Activated naive CD4-positive, alpha-beta T cell treated with Interleukin-2 at 50 U/mL for 16 hours (primary cell): ENCODE data around the gene NUAK1.
"Not testable (repeated sequence)": the region's sequence is repeated elsewhere in the genome, so short reads cannot be mapped to it uniquely, and the experiment has no call there.

Experiments
- DNase-seq: peaks from one replicate; pipeline ENCODE4 v3.0.0-alpha.2; 2020

NUAK1 gene

DNA sequence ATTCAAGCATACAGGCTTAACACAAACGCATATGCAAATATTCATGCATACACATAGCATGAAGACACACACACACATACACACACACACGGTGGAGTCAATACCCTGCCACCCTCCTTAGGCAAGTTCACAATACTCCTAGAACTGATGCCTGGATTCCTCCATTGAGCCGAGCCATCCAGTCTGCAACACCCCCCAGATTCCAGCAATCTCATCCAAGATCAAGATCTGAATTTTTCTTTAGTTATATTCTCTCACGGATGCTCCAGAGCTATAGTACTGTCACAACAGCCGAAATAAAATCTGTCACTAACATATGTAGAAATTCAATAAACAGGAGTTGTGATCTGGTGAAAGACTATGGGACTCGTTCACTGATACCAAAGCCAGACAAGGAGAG lies 110.8 kb downstream of the NUAK1 start:
- DNase-seq: no peak

- no peak for DNase-seq
Observed at GRCh38 chr12:106027286-106027685, 111.5 kb downstream of the NUAK1 start.

DNA sequence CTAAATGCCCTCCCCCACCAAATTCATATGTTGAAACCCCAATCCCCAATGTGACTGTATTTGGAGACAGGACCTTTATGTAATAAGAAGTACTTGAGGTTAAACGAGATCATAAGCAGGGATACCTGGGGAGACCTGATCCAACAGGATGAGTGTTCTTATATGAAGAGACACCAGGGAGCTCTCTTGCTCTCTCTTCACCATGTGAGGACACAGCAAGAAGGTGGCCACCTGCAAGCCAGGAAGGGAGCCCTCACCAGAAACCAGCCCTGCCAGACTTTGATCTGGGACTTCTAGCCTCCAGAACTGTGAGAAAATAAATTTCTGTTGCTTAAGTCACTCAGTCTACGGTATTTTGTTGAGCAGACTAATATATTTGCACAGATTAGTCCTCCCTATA lies 113.6 kb downstream of the NUAK1 start:
- DNase-seq: no peak

DNA sequence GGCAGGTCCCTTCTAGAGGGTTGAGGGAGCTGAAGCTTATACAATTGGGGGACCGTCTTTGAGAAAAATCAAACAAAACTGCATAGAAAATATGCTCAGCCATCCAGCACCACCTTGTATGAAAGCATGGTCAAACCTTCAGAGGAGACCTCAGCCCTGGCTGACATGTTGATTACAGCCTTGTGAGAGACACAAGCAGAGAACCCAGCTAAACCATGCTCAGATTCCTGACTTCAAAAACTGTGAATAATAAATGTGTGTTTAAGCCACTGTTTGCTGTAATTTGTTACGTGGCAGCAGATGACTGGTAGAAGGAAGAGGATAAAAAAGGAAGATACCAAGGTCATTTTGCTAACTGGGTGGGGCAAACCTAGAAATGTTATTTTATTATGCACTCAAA lies 115.7 kb downstream of the NUAK1 start:
- no peak for DNase-seq

- no peak for DNase-seq
Observed at GRCh38 chr12:106022568-106023012, 116.2 kb downstream of the NUAK1 start.

GRCh38 chr12:106021516-106021915 lies 117.2 kb downstream of the NUAK1 start:
- DNase-seq: no peak

- DNase-seq: no peak
Observed at GRCh38 chr12:106020736-106021135, 118.0 kb downstream of the NUAK1 start.

GRCh38 chr12:106019144-106019543 lies 119.6 kb downstream of the NUAK1 start:
- DNase-seq: no peak

GRCh38 chr12:106018286-106018685 lies 120.5 kb downstream of the NUAK1 start:
- DNase-seq: no peak

DNA sequence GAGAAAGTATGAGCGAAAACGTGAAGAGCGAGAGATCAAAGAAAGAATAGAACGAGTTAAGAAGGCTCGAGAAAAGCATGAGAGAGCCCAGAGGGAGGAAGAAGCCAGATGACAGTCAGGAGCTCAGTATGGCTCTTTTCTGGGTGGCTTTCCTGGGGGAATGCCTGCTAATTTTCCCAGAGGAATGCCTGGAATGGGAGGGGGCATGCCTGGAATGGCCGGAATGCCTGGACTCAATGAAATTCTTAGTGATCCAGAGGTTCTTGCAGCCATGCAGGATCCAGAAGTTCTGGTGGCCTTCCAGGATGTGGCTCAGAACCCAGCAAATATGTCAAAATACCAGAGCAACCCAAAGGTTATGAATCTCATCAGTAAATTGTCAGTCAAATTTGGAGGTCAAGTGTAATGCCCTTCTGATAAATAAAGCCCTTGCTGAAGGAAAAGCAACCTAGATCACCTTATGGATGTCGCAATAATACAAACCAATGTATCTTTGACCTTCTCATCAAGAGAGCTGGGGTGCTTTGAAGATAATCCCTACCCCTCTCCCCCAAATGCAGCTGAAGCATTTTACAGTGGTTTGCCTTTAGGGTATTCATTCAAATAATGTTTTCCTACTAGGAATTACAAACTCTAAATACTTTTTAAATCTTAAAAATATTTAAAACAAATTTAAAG lies 122.0 kb downstream of the NUAK1 start:
- DNase-seq: not testable (repeated sequence)

- DNase-seq: no peak
Observed at GRCh38 chr12:106015646-106016045, 123.1 kb downstream of the NUAK1 start.

- DNase-seq: no peak
Observed at GRCh38 chr12:106013941-106014340, 124.8 kb downstream of the NUAK1 start.
